ENCODE measurements around the gene MAP3K4.

The MAP3K4 gene

DNA sequence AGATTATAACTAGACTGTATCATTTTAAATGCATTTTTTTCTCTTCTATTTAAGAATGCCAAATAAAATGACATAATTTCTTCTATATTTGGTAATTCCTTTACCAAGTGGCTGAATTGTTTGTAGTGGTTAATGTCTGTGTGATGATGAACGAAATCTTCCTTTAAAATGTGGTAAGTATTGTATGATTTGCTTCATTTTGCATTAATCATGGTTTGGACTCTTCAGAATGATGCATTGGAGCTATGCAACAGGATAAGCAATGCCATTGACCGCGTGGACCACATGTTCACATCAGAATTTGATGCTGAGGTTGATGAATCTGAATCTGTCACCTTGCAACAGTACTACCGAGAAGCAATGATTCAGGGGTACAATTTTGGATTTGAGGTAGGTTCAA, 99.6 kb downstream of the MAP3K4 start:
- H3K36me3 ChIP-seq, result peaks cover 74% of the 10 kb centered on the region
- no peaks in the 10 kb centered on the region for H3K9me3 ChIP-seq
- TF ChIP-seq, protein P1, sequence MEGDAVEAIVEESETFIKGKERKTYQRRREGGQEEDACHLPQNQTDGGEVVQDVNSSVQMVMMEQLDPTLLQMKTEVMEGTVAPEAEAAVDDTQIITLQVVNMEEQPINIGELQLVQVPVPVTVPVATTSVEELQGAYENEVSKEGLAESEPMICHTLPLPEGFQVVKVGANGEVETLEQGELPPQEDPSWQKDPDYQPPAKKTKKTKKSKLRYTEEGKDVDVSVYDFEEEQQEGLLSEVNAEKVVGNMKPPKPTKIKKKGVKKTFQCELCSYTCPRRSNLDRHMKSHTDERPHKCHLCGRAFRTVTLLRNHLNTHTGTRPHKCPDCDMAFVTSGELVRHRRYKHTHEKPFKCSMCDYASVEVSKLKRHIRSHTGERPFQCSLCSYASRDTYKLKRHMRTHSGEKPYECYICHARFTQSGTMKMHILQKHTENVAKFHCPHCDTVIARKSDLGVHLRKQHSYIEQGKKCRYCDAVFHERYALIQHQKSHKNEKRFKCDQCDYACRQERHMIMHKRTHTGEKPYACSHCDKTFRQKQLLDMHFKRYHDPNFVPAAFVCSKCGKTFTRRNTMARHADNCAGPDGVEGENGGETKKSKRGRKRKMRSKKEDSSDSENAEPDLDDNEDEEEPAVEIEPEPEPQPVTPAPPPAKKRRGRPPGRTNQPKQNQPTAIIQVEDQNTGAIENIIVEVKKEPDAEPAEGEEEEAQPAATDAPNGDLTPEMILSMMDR (IDR thresholded peaks at IDR 0.05), result no peak
- H3K4me1 ChIP-seq (ENCODE audit: control insufficient read depth in 1 of 2, insufficient read depth in 1 of 2, low read depth in 1 of 2, low read length in 1 of 2), result no peaks in the 10 kb centered on the region
- no peak overlapping the region for H3K27ac ChIP-seq
- no peaks in the 10 kb centered on the region for H3K27me3 ChIP-seq
- no peak overlapping the region for H3K4me3 ChIP-seq (ENCODE audit: low read depth in 1 of 2, low read length in 1 of 2)

DNA sequence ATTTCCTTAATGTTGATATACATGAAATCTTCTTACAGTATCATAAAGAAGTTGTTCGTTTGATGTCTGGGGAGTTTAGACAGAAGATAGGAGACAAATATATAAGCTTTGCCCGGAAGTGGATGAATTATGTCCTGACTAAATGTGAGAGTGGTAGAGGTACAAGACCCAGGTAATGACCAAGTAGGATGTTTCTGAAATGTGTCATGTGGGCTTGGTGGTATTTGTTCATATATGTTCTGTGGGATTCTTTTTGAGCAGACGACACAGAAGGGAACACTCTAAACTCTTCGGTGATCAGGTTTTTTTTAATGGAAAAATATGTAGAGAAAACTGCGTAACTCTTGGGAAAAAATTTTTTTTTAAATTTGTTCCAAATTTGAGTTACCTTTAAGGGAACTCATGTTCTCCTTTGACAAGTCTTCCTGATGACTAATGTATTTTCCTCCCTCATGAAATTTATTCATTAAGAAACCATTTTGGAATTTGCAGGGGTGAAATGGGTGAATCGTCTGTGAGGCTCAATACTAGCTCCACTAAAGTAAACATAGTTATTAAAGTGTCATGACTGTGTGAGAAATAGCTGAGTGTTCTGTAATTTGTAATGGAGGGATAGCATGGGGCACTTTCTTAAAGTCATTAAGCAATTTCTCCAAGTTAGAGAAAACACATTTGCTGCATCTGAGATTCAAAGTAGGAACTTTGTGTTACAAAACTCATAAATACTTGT, 100.6 kb downstream of the MAP3K4 start:
- H3K4me3 ChIP-seq (ENCODE audit: low read depth in 1 of 2, low read length in 1 of 2), result no peak overlapping the region
- H3K27ac ChIP-seq, result no peak overlapping the region
- TF ChIP-seq, protein P1 (IDR thresholded peaks at IDR 0.05), result no peak
- no peaks in the 10 kb centered on the region for H3K9me3 ChIP-seq
- H3K27me3 ChIP-seq, result no peaks in the 10 kb centered on the region
- H3K36me3 ChIP-seq, result peaks cover 77% of the 10 kb centered on the region
- no peaks in the 10 kb centered on the region for H3K4me1 ChIP-seq (ENCODE audit: control insufficient read depth in 1 of 2, insufficient read depth in 1 of 2, low read depth in 1 of 2, low read length in 1 of 2)

DNA sequence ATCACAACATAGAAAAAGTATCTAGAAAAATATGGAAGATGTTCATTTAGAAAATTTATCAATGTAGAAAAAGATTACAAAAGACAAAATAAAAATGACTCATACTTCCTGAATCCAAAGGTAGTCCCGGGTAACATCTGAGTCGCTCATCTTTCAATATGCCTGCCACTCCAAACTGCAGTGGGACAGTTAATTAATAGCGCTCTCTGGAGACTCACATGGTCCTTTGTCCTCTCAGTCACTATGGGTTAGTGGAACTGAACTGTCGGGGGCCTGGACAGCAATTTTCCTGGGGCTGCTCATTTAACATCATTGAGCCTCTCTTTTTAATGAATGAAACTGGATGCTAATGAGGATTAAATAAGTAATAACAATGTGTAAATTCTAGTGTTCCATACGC, 103.4 kb downstream of the MAP3K4 start:
- TF ChIP-seq, protein P1 (IDR thresholded peaks at IDR 0.05), result no peak
- Histone ChIP-seq H3K4me1 (ENCODE audit: control insufficient read depth in 1 of 2, insufficient read depth in 1 of 2, low read depth in 1 of 2, low read length in 1 of 2) (no peaks in the 10 kb centered on the region), H3K9me3 (no peaks in the 10 kb centered on the region), H3K4me3 (ENCODE audit: low read depth in 1 of 2, low read length in 1 of 2) (no peak overlapping the region), H3K27ac (no peak overlapping the region), H3K36me3 (peaks cover 72% of the 10 kb centered on the region), H3K27me3 (no peaks in the 10 kb centered on the region)

DNA sequence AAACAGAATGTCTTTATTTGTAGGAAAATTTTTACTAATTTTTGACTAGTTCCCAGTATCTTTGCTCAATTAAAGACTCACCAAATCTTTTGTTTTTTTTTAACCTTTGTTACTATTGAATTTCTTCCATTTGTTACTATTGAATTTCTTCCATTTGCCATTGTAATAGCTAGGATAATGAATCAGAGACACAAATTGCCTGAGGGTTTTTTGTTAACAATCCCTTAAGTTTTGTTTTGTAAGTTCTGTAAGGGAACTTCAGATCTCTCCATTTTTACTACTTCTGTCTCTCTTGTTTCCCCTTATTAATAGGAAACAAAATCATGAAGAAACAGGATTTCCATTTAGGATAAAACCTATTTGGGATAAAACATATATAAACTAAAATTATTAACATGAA, 104.3 kb downstream of the MAP3K4 start:
- no peaks in the 10 kb centered on the region for H3K4me1 ChIP-seq (ENCODE audit: control insufficient read depth in 1 of 2, insufficient read depth in 1 of 2, low read depth in 1 of 2, low read length in 1 of 2)
- no peak overlapping the region for H3K27ac ChIP-seq
- TF ChIP-seq, protein P1 (IDR thresholded peaks at IDR 0.05), result no peak
- no peak overlapping the region for H3K4me3 ChIP-seq (ENCODE audit: low read depth in 1 of 2, low read length in 1 of 2)
- no peaks in the 10 kb centered on the region for H3K9me3 ChIP-seq
- no peaks in the 10 kb centered on the region for H3K27me3 ChIP-seq
- peaks cover 72% of the 10 kb centered on the region for H3K36me3 ChIP-seq

DNA sequence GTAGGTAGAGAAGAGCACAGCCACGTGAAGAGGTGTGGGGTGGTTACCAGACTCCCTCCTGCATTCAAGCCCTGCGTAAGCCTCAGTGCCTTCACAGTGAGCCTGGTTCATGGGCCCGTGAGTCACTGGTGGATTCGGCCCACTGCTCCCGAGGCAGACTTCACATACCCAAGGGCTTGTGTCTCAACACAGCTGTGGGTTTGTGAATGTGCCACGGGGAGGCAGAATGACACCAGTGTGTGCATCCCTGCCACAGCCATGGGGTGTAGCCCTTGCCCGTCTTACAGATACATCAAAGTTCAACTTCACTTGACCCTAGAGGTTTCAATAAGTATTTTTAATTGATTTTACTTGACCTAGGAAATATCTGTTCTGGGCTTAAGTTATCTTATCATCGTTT, 108.5 kb downstream of the MAP3K4 start:
- H3K27me3 ChIP-seq, result no peaks in the 10 kb centered on the region
- no peaks in the 10 kb centered on the region for H3K9me3 ChIP-seq
- H3K4me1 ChIP-seq (ENCODE audit: control insufficient read depth in 1 of 2, insufficient read depth in 1 of 2, low read depth in 1 of 2, low read length in 1 of 2), result no peaks in the 10 kb centered on the region
- H3K4me3 ChIP-seq (ENCODE audit: low read depth in 1 of 2, low read length in 1 of 2), result no peak overlapping the region
- peaks cover 64% of the 10 kb centered on the region for H3K36me3 ChIP-seq
- TF ChIP-seq, protein P1 (IDR thresholded peaks at IDR 0.05), result no peak
- H3K27ac ChIP-seq, result no peak overlapping the region

Measured in neutrophil (primary cell).